Trophoblast cell (in vitro differentiated cells and primary cell): ENCODE data around the gene GLRX.
A peak's percentile ranks its signal among the peaks of the same experiment; 100 is the strongest.
"Not testable (repeated sequence)": the region's sequence is repeated elsewhere in the genome, so short reads cannot be mapped to it uniquely, and the experiment has no call there.

Experiments used
- DNase-seq, 2 donors: peaks; one replicate each; pipeline ENCODE4 v3.0.0-alpha.2; 2016
- H2AFZ ChIP-seq: 2 replicates; pipeline ENCODE4 v1.6.1; 2013; ENCODE audit warnings: low read length, moderate library complexity, mild to moderate bottlenecking; ENCODE audit not compliant: insufficient read depth, poor library complexity
- H2AK5ac ChIP-seq: 2 replicates; pipeline ENCODE4 v1.6.1; 2013; ENCODE audit warnings: mild to moderate bottlenecking, low read length
- H2BK120ac ChIP-seq: 2 replicates; pipeline ENCODE4 v1.6.1; 2013; ENCODE audit warnings: low read length, mild to moderate bottlenecking, moderate library complexity; ENCODE audit not compliant: insufficient read depth, poor library complexity
- H2BK12ac ChIP-seq: 2 replicates; pipeline ENCODE4 v1.6.1; 2013; ENCODE audit warnings: mild to moderate bottlenecking, low read length, moderate library complexity
- H2BK5ac ChIP-seq: 2 replicates; pipeline ENCODE4 v1.6.1; 2013; ENCODE audit warnings: low read length, low read depth, moderate library complexity, mild to moderate bottlenecking; ENCODE audit not compliant: poor library complexity
- H3K14ac ChIP-seq: 2 replicates; pipeline ENCODE4 v1.6.1; 2013; ENCODE audit warnings: mild to moderate bottlenecking, low read length
- H3K18ac ChIP-seq: 2 replicates; pipeline ENCODE4 v1.6.1; 2013; ENCODE audit warnings: mild to moderate bottlenecking, low read length
- H3K23ac ChIP-seq: 2 replicates; pipeline ENCODE4 v1.6.1; 2013; ENCODE audit warnings: low read length
- H3K27ac ChIP-seq: 2 replicates; pipeline ENCODE4 v1.5.1; 2013; ENCODE audit warnings: low read depth, mild to moderate bottlenecking, inconsistent platforms, low read length, moderate library complexity
- H3K27me3 ChIP-seq: 2 replicates; pipeline ENCODE4 v1.6.1; 2013; ENCODE audit warnings: inconsistent platforms, mild to moderate bottlenecking, low read length, moderate library complexity; ENCODE audit not compliant: insufficient read depth
- H3K36me3 ChIP-seq, 2 experiments: 1 replicate in 1 of 2; 2 replicates in 1 of 2; pipeline ENCODE4 v1.6.1; 2013; ENCODE audit warnings: low read length in 2 of 2, mild to moderate bottlenecking in 2 of 2, moderate library complexity in 1 of 2; ENCODE audit not compliant: insufficient read depth in 2 of 2, control insufficient read depth in 1 of 2
- H3K4ac ChIP-seq: 2 replicates; pipeline ENCODE4 v1.6.1; 2013; ENCODE audit warnings: low read depth, mild to moderate bottlenecking, low read length, moderate library complexity
- H3K4me1 ChIP-seq, 2 experiments: 1 replicate in 1 of 2; 2 replicates in 1 of 2; pipeline ENCODE4 v1.6.1; 2013; ENCODE audit warnings: low read length in 2 of 2, mild to moderate bottlenecking in 2 of 2, moderate library complexity in 1 of 2; ENCODE audit not compliant: insufficient read depth in 2 of 2, control insufficient read depth in 1 of 2
- H3K4me2 ChIP-seq: 2 replicates; pipeline ENCODE4 v1.6.1; 2013; ENCODE audit warnings: inconsistent platforms, mild to moderate bottlenecking, low read length, moderate library complexity
- H3K4me3 ChIP-seq: 2 replicates; pipeline ENCODE4 v1.5.1; 2013; ENCODE audit warnings: mild to moderate bottlenecking, low read depth, low read length, inconsistent platforms
- H3K79me1 ChIP-seq: one replicate; pipeline ENCODE4 v1.6.1; 2013; ENCODE audit warnings: low read length
- H3K79me2 ChIP-seq: 2 replicates; pipeline ENCODE4 v1.6.1; 2013; ENCODE audit warnings: low read length, mild to moderate bottlenecking; ENCODE audit not compliant: control insufficient read depth, insufficient read depth, poor library complexity
- H3K9ac ChIP-seq: 2 replicates; pipeline ENCODE4 v1.6.1; 2013; ENCODE audit warnings: mild to moderate bottlenecking, low read length
- H3K9me3 ChIP-seq: 2 replicates; pipeline ENCODE4 v1.6.1; 2013; ENCODE audit warnings: low read depth, mild to moderate bottlenecking, control low read depth, inconsistent platforms, low read length; ENCODE audit not compliant: insufficient read depth
- H4K12ac ChIP-seq: 2 replicates; pipeline ENCODE4 v1.6.1; 2013; ENCODE audit warnings: low read depth, mild to moderate bottlenecking, low read length, moderate library complexity
- H4K8ac ChIP-seq: 2 replicates; pipeline ENCODE4 v1.6.1; 2013; ENCODE audit warnings: low read depth, mild to moderate bottlenecking, low read length, moderate library complexity
- H4K91ac ChIP-seq: one replicate; pipeline ENCODE4 v1.6.1; 2013; ENCODE audit warnings: low read depth, mild to moderate bottlenecking, low read length, moderate library complexity
- WGBS: extraction: QIAGEN DNeasy Blood & Tissue Kit; methylation state at CpG from one replicate; pipeline ENCODE4 v1.1.7; 2013; ENCODE audit warnings: missing lambda C conversion rate; ENCODE audit not compliant: insufficient read length, insufficient coverage; ENCODE audit errors: extremely low coverage; 5-methylcytosine and 5-hydroxymethylcytosine counted together

The GLRX gene

DNA sequence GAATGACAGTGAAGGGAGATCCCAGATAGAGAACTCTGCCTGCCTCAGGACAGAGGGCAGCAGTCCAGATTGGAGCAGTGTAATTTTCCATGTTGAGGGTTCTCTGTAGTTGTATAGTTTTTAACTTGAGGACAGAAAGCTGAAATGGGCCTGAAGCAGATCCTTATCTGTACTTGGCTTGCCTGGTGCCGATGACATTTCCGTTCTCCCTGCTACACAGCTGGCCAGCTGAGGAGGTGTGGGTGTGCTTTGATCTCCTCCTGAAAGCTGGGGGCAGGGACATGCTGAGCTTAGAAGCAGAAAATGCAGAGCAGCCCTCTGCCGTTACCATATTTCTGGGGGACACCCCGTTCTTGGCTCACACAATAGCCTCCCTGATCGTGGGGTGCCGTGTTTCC is 10.5 kb downstream of the GLRX start:
- Histone ChIP-seq H3K79me2 (peaks cover 1% of the 10 kb centered on the region), H3K4me1 (peaks cover 19% of the 10 kb centered on the region in 2 experiments), H2AFZ (no peak overlapping the region), H2BK5ac (peak overlapping the region; percentile 47), H3K9me3 (no peaks in the 10 kb centered on the region), H4K12ac (no peak overlapping the region), H3K23ac (no peak overlapping the region), H3K4me3 (no peak overlapping the region), H2BK120ac (no peak overlapping the region), H2BK12ac (no peak overlapping the region), H4K8ac (no peak overlapping the region), H3K36me3 (peaks cover 4 to 14% of the 10 kb centered on the region in 2 experiments), H3K9ac (no peak overlapping the region), H3K27me3 (no peaks in the 10 kb centered on the region), H3K79me1 (peaks cover 7% of the 10 kb centered on the region), H4K91ac (no peak overlapping the region), H3K4me2 (no peak overlapping the region), H2AK5ac (no peak overlapping the region), H3K4ac (no peak overlapping the region), H3K14ac (peak overlapping the region; percentile 48), H3K27ac (peak overlapping the region; percentile 67), H3K18ac (no peak overlapping the region)
- no CpG with 5 or more reads among the region's 6 CpGs for WGBS
- DNase-seq, result peak; percentile 55 to 65

DNA sequence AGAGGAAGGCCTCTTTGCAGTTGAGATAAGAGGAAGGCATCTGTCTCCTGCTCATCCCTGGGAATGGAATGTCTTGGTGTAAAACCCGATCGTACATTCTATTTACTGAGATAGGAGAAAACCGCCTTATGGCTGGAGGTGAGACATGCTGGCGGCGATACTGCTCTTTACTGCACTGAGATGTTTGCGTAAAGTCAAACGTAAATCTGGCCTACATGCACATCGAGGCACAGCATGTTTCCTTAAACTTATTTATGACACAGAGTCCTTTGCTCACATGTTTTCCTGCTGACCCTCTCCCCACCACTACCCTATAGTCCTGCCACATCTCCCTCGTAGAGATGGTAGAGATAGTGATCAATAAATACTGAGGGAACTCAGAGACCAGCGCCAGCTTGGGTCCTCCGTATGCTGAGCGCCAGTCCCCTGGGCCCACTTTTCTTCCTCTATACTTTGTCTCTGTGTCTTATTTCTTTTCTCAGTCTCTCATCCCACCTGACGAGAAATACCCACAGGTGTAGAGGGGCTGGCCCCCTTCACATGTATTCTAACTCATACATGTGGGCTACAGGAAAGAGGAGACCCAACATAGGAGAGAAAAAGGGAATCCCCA is 11.0 kb downstream of the GLRX start:
- Histone ChIP-seq H4K91ac (peak overlapping the region; percentile 55), H3K36me3 (peaks cover 4 to 14% of the 10 kb centered on the region in 2 experiments), H3K4me1 (peaks cover 18 to 19% of the 10 kb centered on the region in 2 experiments), H2BK5ac (peak overlapping the region; percentile 58), H3K14ac (peak overlapping the region; percentile 48), H2BK12ac (peak overlapping the region; percentile 8), H3K27ac (peak overlapping the region; percentile 67)
- H2AFZ ChIP-seq, H4K12ac ChIP-seq, H3K9me3 ChIP-seq, H3K4ac ChIP-seq, H3K79me1 ChIP-seq, H3K27me3 ChIP-seq, H3K4me3 ChIP-seq, H2AK5ac ChIP-seq, H3K9ac ChIP-seq, H3K18ac ChIP-seq, H3K23ac ChIP-seq, H2BK120ac ChIP-seq, H3K4me2 ChIP-seq, H4K8ac ChIP-seq, H3K79me2 ChIP-seq: not testable (repeated sequence)
- WGBS, result no CpG with 5 or more reads among the region's 13 CpGs
- peak in 1 of 2 donors; percentile 59 for DNase-seq

DNA sequence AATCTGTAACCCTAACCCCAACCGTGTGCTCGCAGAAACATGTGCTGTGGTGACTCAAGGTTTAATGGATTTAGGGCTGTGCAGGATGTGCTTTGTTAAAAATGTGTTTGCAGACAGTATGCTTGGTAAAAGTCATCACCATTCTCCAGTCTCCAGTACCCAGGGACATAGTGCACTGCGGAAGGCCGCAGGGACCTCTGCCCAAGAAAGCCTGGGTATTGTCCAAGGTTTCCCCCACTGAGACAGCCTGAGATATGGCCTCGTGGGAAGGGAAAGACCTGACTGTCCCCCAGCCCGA is 11.5 kb downstream of the GLRX start:
- H3K14ac ChIP-seq, H3K4ac ChIP-seq, H3K79me1 ChIP-seq, H2AK5ac ChIP-seq, H2BK12ac ChIP-seq, H2BK5ac ChIP-seq, H2AFZ ChIP-seq, H4K12ac ChIP-seq, H3K9me3 ChIP-seq, H4K91ac ChIP-seq, H3K4me2 ChIP-seq, DNase-seq, H3K79me2 ChIP-seq, H2BK120ac ChIP-seq, H3K18ac ChIP-seq, H3K27ac ChIP-seq, H3K23ac ChIP-seq, H3K4me3 ChIP-seq, H3K27me3 ChIP-seq, H3K9ac ChIP-seq, H4K8ac ChIP-seq: not testable (repeated sequence)
- peaks cover 2 to 11% of the 10 kb centered on the region in 2 experiments for H3K36me3 ChIP-seq
- no CpG with 5 or more reads among the region's 6 CpGs for WGBS
- peaks cover 18 to 19% of the 10 kb centered on the region in 2 experiments for H3K4me1 ChIP-seq

DNA sequence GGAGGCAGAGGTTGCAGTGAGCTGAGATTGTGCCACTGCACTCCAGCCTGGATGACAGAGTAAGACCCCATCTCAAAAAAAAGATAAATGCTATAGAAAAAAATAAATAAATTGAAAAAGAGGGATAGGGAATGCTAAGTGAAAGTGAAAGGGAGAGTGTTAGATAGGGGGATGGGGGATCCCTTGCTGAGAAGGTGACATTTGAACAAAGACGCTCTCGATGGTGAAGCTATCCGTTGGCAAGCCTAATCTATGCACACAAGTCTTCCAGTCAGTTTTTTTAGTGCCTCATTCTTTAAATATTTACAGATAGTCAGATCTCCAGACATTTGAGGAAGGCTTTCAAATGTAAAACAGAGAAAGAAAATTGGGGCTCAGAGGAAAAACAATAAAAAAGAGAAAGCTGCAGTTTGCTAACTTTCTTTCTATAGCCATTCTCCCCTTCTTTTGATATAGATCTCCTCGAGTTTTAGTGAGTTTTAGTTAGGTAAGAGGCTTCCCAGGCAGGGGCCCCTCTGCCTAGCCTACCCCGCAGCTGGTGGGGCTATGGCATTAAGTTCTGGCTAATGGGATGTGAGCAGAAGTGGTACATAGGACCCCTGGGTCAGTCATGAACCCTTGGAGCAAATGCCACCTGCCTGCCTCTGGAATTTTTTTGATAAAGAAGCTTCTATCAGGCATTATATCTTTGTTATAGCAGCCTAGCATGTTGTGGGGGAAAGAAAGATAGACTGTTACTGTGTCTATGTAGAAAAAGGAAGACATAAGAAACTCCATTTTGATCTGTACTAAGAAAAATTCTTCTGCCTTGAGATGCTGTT is 12.0 kb downstream of the GLRX start:
- Histone ChIP-seq H3K4me2 (no peak overlapping the region), H2AFZ (no peak overlapping the region), H3K9ac (no peak overlapping the region), H2BK12ac (peak overlapping the region; percentile 3), H2BK5ac (peak overlapping the region; percentile 21), H3K4me1 (peaks cover 18 to 19% of the 10 kb centered on the region in 2 experiments), H3K36me3 (peaks cover 1 to 8% of the 10 kb centered on the region in 2 experiments), H3K4me3 (no peak overlapping the region), H3K79me2 (peaks cover 1% of the 10 kb centered on the region), H3K27ac (peak overlapping the region; percentile 36), H3K23ac (no peak overlapping the region), H2AK5ac (no peak overlapping the region), H3K4ac (no peak overlapping the region), H4K91ac (peak overlapping the region; percentile 83), H4K8ac (no peak overlapping the region), H3K9me3 (no peaks in the 10 kb centered on the region), H3K18ac (no peak overlapping the region), H3K27me3 (no peaks in the 10 kb centered on the region), H3K79me1 (peaks cover 7% of the 10 kb centered on the region), H2BK120ac (peak overlapping the region; percentile 25), H3K14ac (no peak overlapping the region), H4K12ac (no peak overlapping the region)
- no CpG with 5 or more reads among the region's 5 CpGs for WGBS
- DNase-seq, result no peak
